Breast epithelium (tissue), 3 donors: ENCODE results near the gene TMEM203.

Experiments used
- POLR2A ChIP-seq: fragments of 450-650 bp; IDR thresholded peaks from one replicate; pipeline ENCODE4 v1.6.1; 2016; ENCODE audit warnings: antibody characterized with exemption, mild to moderate bottlenecking, moderate library complexity
- POLR2AphosphoS5 ChIP-seq, 3 donors: sonication (generic); formaldehyde crosslinking; IDR thresholded peaks; one replicate each; pipeline ENCODE4 v1.6.1; 2017; ENCODE audit warnings: antibody characterized with exemption in 3 of 3

- TF ChIP-seq POLR2A (no peak), POLR2AphosphoS5 (IDR thresholded peaks at IDR 0.05) (no peak)
Observed at GRCh38 chr9:137166380-137167229, 38.8 kb downstream of the TMEM203 start.
